Panc1 (cell line): Measurements from ENCODE around the gene TGFB1I1. TPM values are rescaled to one million over a fixed set of nuclear protein-coding genes. Genes with fewer than 3 reads are reported as not detected.

Experiments
- ATAC-seq: fragments of 200-7000 bp; cut with Tn5 transposase; 2 replicates; pipeline ENCODE4 v1.9.1; 2020; ENCODE audit warnings: mild to moderate bottlenecking, moderate library complexity
- BruUV-seq: library from RNA; stranded (reverse); fragments of 400-500 nt; replicated peaks from 2 replicates; lab custom pipeline; 2021; lab: Mats Ljungman, UMichigan
- CTCF ChIA-PET: fragments of 300-600 bp; sonication (Branson Sonifier 250); formaldehyde crosslinking; loops from one replicate; lab custom pipeline; 2022; ENCODE audit warnings: antibody characterized with exemption; lab: Charles Lee
- POLR2A ChIA-PET: fragments of 300-600 bp; sonication (Branson Sonifier 250); formaldehyde crosslinking; loops from one replicate; lab custom pipeline; 2022; ENCODE audit warnings: antibody characterized with exemption; lab: Charles Lee
- DNase-seq: peaks from one replicate; pipeline ENCODE4 v3.0.0-alpha.2; 2010; ENCODE audit warnings: low read depth, low spot score
- H3K27ac ChIP-seq: 2 replicates; pipeline ENCODE4 v1.5.1; 2011; ENCODE audit warnings: mild to moderate bottlenecking, low read length, inconsistent platforms
- H3K27me3 ChIP-seq: fragments of 200-500 bp; sonication (Bioruptor generic); 2 replicates; pipeline ENCODE4 v1.6.0; 2014; ENCODE audit warnings: low read length, inconsistent platforms; ENCODE audit not compliant: control insufficient read depth, insufficient read depth
- H3K36me3 ChIP-seq: fragments of 200-500 bp; sonication (Bioruptor generic); 2 replicates; pipeline ENCODE4 v1.5.1; 2014; ENCODE audit warnings: inconsistent platforms, mild to moderate bottlenecking, low read length, moderate library complexity; ENCODE audit not compliant: control insufficient read depth, insufficient read depth
- H3K4me1 ChIP-seq: 2 replicates; pipeline ENCODE4 v1.5.1; 2011; ENCODE audit warnings: inconsistent platforms, mild to moderate bottlenecking, low read length, moderate library complexity; ENCODE audit not compliant: control insufficient read depth, insufficient read depth
- H3K4me3 ChIP-seq, 2 experiments: 2 replicates each; pipeline ENCODE4 v1.5.1; 2011 to 2012; ENCODE audit warnings: low read depth in 2 of 2, low read length in 2 of 2, mild to moderate bottlenecking in 2 of 2, inconsistent platforms in 1 of 2, moderate library complexity in 1 of 2
- H3K9me3 ChIP-seq: fragments of 200-500 bp; sonication (Bioruptor generic); 2 replicates; pipeline ENCODE4 v1.5.1; 2014; ENCODE audit warnings: low read depth, mild to moderate bottlenecking, inconsistent platforms, low read length, moderate library complexity; ENCODE audit not compliant: control insufficient read depth, insufficient read depth
- CTCF ChIP-seq: fragments of 450-650 bp; IDR thresholded peaks from 2 replicates; pipeline ENCODE4 v1.5.1; 2017; ENCODE audit warnings: mild to moderate bottlenecking
- POLR2AphosphoS5 ChIP-seq: IDR thresholded peaks from 2 replicates; pipeline ENCODE4 v1.6.1; 2012; ENCODE audit warnings: mild to moderate bottlenecking, low read depth, low read length, moderate library complexity
- REST ChIP-seq, 2 experiments: IDR thresholded peaks; 2 replicates each; pipeline ENCODE4 v1.6.1; 2011 to 2012; ENCODE audit warnings: low read depth in 2 of 2, control low read depth in 1 of 2, low read length in 1 of 2, mild to moderate bottlenecking in 1 of 2, moderate library complexity in 1 of 2; ENCODE audit not compliant: insufficient read depth in 1 of 2
- SIN3A ChIP-seq: IDR thresholded peaks from 2 replicates; pipeline ENCODE4 v1.6.1; 2012; ENCODE audit warnings: low read depth, mild to moderate bottlenecking, low read length, moderate library complexity, borderline replicate concordance; ENCODE audit not compliant: insufficient read depth
- TCF7L2 ChIP-seq: IDR thresholded peaks from 2 replicates; pipeline ENCODE4 v1.6.1; 2011; ENCODE audit warnings: mild to moderate bottlenecking, low read depth, low read length, inconsistent platforms
- in situ Hi-C: cut with HindIII; loops from 2 replicates; pipeline ENCODE4 v1.10.0; 2016; ENCODE audit warnings: low sequenced_read_pairs, low pct_unique_long_range_greater_than_20kb
- intact Hi-C: fragments of 100-400 bp; cut with micrococcal nuclease; formaldehyde crosslinking; loops from one replicate; pipeline ENCODE4 v1.10.0; 2022; ENCODE audit not compliant: unreplicated experiment
- total RNA-seq: library from RNA; stranded (reverse); gene quantifications from one replicate; pipeline ENCODE4 v1.2.1, GENCODE V29; 2021; ENCODE audit not compliant: unreplicated experiment

TGFB1I1 gene
- total RNA-seq, 1 experiment from 2014 or later = 32.5 TPM

- no peak for TF ChIP-seq POLR2AphosphoS5
- TF ChIP-seq TCF7L2 = no peak
- TF ChIP-seq REST (IDR thresholded peaks at IDR 0.05; ENCODE audit: insufficient read depth in 1 of 2, low read depth in 2 of 2, low read length in 1 of 2) = no peak
- no peak for TF ChIP-seq CTCF
- no peak for TF ChIP-seq SIN3A
- ATAC-seq = no peak
- no TSS peak for BruUV-seq
- Histone ChIP-seq H3K36me3 (no peaks in the 10 kb centered on the region), H3K4me3 (no peak overlapping the region), H3K9me3 (no peaks in the 10 kb centered on the region), H3K4me1 (peaks cover 37% of the 10 kb centered on the region), H3K27me3 (no peaks in the 10 kb centered on the region), H3K27ac (no peak overlapping the region)
- intact Hi-C loops = no loop called here
- in situ Hi-C loops = no loop called here
- ChIA-PET POLR2A (no interaction called here), CTCF (interaction anchor here (0.6 kb wide), 2 partner anchors 69 to 217 kb away, joined by 5 to 6 read pairs; no protein-coding TSS in a partner anchor)
- DNase-seq = no peak
Measured at GRCh38 chr16:31451201-31451600, 20.8 kb upstream of the TGFB1I1 start.

GRCh38 chr16:31451681-31452351 lies 20.1 kb upstream of the TGFB1I1 start:
- in situ Hi-C loops (no loop called here), intact Hi-C loops (no loop called here)
- peaks cover 43% of the 10 kb centered on the region for H3K4me1 ChIP-seq
- TF ChIP-seq SIN3A (no peak), TCF7L2 (peak; percentile 73), POLR2AphosphoS5 (no peak; the same call in 1 of the 2 replicates), REST (IDR thresholded peaks at IDR 0.05; ENCODE audit: insufficient read depth in 1 of 2, low read depth in 2 of 2, low read length in 1 of 2) (no peak), CTCF (peak; percentile 84)
- ChIA-PET CTCF (interaction anchor here (0.6 to 0.7 kb wide), 3 partner anchors 70 to 449 kb away, joined by 5 to 7 read pairs (median 6); no protein-coding TSS in a partner anchor), POLR2A (interaction anchor here (0.7 kb wide), 1 partner anchor 49 kb away, joined by 12 read pairs; no protein-coding TSS in a partner anchor)
- peak; percentile 91 for ATAC-seq
- H3K27ac ChIP-seq = no peak overlapping the region
- no peaks in the 10 kb centered on the region for H3K36me3 ChIP-seq
- DNase-seq = no peak
- H3K27me3 ChIP-seq = no peaks in the 10 kb centered on the region
- H3K4me3 ChIP-seq = no peak overlapping the region
- H3K9me3 ChIP-seq = no peaks in the 10 kb centered on the region
- BruUV-seq = no TSS peak
